Amniotic stem cell (primary cell): ENCODE data around the gene EHBP1L1.
"Not testable (repeated sequence)": the region's sequence is repeated elsewhere in the genome, so short reads cannot be mapped to it uniquely, and the experiment has no call there.

Experiments
- DNase-seq: peaks from one replicate; lab custom pipeline; 2025; lab: John Stamatoyannopoulos, UW

The EHBP1L1 gene

DNA sequence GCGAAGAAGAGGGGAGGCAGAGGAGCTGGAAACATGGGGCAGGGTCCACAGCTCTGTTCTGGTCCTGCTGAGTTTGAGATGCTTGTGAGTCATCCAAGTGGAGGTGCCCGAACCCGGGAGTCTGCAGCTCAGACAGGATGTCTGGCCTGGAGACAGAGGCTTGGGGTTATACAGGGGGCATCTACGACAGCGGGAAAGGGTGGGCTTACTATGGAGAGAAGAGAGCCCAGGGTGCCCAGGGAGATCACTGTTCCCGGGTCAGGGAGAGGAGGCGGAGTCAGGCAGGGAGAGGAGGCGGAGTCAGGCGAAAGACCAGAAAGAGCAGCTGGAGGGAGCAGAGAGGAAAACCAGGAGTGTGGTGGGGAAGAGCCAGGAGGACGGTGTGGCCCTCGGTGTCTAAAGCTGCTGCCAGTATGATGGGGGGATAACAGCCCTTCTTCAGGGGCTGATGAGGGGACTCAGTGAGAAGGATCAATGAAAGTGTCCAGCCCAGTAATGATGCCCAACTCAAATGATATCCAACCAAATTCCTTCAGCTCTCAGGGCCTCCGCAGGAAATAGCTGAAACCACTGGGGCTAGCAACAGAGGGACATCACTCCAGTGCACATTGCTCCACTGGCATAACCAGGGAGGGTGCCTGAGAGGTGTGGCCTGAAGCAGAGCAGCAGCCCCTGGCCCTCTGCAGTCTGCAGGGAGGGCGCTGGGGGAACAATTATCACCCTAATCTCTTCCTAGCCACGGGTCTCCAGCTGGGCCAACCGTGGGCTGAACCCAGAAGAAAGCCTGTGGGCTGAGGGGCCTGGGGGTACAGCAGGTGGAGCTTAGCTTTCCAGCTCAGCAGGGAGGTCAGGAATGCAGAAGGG lies 15.1 kb upstream of the EHBP1L1 start:
- no peak for DNase-seq

- no peak for DNase-seq
Measured at GRCh38 chr11:65562020-65562419, 13.8 kb upstream of the EHBP1L1 start.

DNA sequence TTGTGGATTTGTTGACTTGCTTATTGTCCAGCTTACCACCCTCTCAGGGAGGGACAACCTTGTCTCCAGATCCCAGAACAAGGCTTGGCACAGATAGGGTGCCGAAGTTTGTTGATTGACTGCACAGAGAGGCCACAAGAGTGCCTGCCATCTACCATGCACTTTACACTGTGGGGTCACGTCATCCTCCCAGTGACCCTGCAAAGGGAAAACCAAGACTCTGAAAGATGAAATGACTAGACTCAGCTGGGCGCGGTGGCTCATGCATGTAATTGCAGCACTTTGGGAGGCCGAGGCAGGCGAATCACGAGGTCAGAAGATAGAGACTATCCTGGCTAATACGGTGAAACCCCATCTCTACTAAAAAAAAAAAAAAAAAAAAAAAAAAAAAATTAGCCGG lies 13.1 kb upstream of the EHBP1L1 start:
- DNase-seq: no peak

- no peak for DNase-seq
Measured at GRCh38 chr11:65563601-65564000, 12.3 kb upstream of the EHBP1L1 start.

- DNase-seq: not testable (repeated sequence)
Measured at GRCh38 chr11:65564879-65565559, 10.8 kb upstream of the EHBP1L1 start.

GRCh38 chr11:65565624-65566453 lies 10.0 kb upstream of the EHBP1L1 start:
- no peak for DNase-seq

DNA sequence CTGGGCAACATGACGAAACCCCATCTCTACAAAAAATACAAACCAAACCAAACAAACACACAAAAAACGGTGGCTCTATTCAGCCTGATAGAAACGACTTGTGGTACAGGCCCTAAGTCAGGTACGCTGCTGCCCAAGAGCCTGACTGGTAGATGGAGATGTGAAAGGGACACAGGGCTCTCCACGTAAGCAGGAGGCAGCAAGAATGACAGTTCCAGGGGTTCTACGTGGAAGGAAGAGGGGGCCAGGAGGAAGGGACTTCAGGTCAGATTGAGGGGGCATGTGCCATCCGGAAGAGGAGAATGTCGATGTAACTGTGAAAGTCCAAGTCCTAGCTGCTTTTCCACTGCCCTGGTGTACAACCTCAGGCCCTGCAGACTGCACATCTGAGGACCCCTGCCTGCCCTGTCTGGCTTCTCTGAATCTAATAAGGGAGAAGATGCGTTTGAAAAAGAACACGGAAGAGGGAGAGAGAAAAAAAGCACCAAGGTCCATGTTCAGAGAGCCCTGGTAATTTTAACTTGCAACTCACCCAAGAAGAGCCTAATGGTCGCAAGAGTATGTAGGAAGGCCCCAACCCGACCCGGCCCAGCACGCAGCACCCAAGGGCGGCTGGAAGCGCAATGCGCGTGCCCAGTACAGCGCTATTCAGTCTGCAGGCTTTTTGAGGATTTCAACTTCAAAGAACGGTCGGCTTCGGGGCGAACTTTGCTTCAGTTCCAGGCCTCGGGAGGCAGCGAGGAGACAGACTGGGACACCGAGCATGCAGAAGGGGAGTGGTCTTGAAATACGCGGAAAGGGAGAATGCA lies 6.5 kb upstream of the EHBP1L1 start:
- no peak for DNase-seq

GRCh38 chr11:65569973-65570918 lies 5.6 kb upstream of the EHBP1L1 start, which contains the start of gene ZNRD2:
Gene ZNRD2, plus strand, starts transcription at chr11:65570477. Its CDS starts 15 bp downstream, at chr11:65570492.
- peak; percentile 99 for DNase-seq

- DNase-seq: no peak
Measured at GRCh38 chr11:65571420-65571819, 4.4 kb upstream of the EHBP1L1 start.

DNA sequence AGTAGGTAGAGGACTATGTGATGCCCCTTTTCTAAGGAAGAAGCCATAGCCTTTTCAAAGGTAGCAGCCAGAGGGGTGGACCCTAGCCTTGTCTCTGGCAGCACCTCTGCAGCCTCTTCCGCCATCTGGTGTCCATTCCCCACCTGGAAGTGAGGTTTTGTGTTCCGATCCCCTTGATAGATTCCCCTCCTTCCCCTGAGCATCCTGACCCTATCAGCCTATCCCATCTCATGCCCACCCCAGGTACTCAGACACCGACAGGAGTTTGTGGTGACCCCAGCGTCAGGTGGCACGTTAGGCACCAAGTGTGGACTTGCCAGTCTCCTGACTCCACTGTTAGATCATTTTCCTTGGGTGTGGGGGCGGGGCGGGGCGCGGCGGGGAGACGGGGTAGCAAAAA lies 3.9 kb upstream of the EHBP1L1 start:
- DNase-seq: no peak

- peak; percentile 67 for DNase-seq
Measured at GRCh38 chr11:65572356-65573051, 3.3 kb upstream of the EHBP1L1 start, which contains the start of gene FAM89B. Gene FAM89B, plus strand, starts transcription at chr11:65572538. Its CDS starts 132 bp downstream, at chr11:65572670.

DNA sequence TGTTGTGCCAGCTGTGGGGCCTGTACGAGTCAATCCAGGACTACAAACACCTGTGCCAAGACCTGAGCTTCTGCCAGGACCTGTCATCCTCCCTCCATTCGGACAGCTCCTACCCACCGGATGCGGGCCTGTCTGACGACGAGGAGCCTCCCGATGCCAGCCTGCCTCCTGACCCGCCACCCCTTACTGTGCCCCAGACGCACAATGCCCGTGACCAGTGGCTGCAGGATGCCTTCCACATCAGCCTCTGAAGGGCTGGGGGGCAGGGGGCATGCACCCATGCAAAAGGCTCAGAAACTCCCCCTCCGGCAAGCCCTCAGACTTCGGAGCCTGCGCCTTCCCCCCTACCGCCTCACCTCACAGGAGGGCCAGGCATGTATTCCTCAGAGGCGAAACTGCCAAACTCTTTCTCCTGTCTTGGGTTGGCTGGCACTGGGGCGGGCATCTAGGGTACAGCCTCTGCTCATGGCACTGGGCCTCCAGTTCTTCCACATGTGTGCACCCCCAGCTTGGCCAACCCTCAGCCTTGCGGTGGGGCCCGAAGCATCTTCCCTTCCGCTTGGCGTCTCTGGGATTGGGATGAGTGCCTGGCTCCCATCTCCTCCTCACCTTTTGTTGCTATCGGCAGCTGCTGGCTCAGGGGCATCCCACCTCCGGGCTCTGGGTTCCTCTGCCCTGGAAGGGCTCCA lies 2.3 kb upstream of the EHBP1L1 start:
- DNase-seq: no peak

DNA sequence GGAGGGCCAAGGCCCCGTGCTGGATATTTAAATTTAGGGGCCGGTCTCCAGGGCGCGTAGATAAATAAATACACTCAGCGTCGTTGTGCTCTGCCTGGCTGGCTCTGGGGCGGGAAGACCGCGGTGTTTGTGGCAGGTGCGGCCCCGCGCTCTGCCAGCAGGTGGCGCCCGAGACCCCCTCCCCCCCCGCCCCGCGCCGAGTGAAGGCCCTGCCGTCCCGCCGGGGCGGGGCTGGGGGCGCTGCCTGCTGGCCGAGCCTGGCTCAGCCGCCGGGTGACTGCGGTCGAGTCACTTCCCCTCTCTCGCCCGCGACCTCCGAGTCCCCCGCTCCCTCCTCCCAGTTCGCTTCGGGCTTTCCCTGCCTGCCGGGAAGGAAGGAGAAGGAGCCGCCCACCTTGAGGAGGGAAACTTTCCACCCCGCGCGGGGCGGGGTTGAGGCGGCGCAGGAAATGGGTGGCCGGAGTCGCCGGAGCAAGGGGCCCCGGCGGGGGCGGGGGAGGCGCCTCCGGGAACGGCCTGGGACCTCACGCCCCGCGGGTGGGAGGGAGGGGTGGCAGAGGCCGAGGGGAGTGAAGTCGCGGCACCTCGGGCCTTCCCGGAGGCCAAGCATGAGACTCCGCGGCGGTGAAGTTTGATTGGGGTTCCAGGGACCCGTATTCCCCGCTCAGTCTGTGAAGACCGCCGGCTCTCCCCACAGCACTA lies 1.6 kb upstream of the EHBP1L1 start:
- DNase-seq: peak; percentile 88

DNA sequence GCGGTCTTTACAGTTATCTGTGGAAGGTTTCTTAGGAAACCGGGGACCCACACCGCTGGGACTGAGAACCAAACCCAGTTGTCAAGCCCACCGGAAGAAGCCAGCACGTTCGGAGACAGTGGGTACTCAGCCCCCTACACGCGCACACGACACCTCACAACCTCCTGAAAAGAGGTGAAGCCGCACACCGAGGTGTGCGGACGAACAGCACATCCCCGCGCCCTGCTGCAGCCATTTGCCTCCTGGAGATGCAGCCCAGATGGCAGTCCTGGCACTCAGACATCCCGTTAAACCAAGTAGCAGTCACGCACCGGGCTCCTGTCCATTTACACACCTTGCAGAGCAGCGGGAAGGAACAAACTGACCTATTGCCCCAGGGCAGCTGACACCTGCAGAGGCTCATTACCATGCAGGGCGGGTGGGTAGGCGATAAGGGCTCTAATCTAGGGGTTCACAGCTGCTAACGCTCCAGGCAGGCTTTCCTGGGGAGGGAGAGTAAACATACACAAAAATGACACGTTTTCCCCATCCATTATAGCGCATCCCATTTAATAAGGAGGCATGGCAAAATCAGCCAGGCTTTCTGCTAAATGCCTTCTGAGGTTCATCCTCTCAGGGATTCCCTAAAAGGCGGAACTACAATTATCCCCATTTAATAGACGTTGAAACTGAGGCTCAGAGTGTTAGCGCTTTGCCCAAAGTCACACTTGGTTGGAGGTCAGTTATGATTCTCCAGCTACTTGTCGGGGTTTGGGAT lies 864 bp upstream of the EHBP1L1 start:
- no peak for DNase-seq

DNA sequence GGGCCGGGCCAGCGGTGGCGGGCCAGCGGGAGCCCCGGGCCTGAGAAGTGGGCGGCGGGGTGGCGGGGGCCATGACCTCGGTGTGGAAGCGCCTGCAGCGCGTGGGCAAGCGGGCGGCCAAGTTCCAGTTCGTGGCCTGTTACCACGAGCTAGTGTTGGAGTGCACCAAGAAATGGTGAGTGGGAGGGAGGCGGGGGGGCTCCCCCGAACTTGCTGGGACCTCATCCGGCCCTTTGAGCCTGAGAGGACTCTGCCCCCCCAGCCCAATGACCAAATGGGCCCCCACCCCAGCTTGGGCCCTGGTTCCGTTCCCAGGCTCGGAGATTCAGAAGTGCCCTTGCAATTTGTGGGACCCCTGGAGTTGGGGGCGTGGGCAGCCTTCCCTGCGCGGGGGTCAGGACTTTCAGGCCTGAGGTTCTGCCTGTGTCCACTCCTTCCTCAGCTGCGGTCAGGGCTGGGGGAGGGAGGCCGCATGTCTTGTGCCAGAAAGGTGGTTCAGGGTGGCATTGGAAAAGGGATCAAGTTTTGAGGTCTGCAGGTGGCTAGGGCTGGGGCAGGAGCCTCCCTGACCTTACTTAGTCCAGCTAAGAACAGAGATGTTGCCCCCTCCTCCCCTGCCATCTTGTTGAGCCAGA lies 496 bp downstream of the EHBP1L1 start:
- no peak for DNase-seq

- DNase-seq: no peak
Measured at GRCh38 chr11:65576867-65577755, 1.3 kb downstream of the EHBP1L1 start.
